HepG2 (cell line): ENCODE results near the gene CYTH1. TPM values are rescaled to one million over a fixed set of nuclear protein-coding genes. Genes with fewer than 3 reads are reported as not detected.

Experiments
- ATF7-NPFF ChIP-seq: sonication (generic); formaldehyde crosslinking; IDR thresholded peaks from 2 replicates; pipeline ENCODE4 v1.8.1; 2023; ENCODE audit warnings: mild to moderate bottlenecking, low read depth, missing genetic modification reagents, moderate library complexity
- SIN3B ChIP-seq: fragments of 150-350 bp; IDR thresholded peaks from 2 replicates; pipeline ENCODE4 v1.6.1; 2014; ENCODE audit warnings: low read length
- ZBTB33 ChIP-seq: sonication (generic); formaldehyde crosslinking; IDR thresholded peaks from 2 replicates; pipeline ENCODE4 v1.4.0; 2020; ENCODE audit warnings: missing genetic modification reagents
- ZNF136 ChIP-seq: sonication (generic); formaldehyde crosslinking; IDR thresholded peaks from 2 replicates; pipeline ENCODE4 v1.8.1; 2022; ENCODE audit warnings: low read depth, mild to moderate bottlenecking, moderate library complexity, missing genetic modification reagents
- ZNF224 ChIP-seq: sonication (generic); formaldehyde crosslinking; IDR thresholded peaks from 2 replicates; pipeline ENCODE4 v1.5.0; 2020; ENCODE audit warnings: mild to moderate bottlenecking, missing genetic modification reagents
- ZNF567 ChIP-seq: sonication (generic); formaldehyde crosslinking; IDR thresholded peaks from 2 replicates; pipeline ENCODE4 v1.8.1; 2023; ENCODE audit warnings: mild to moderate bottlenecking, missing genetic modification reagents, borderline replicate concordance
- ZNF672 ChIP-seq: sonication (generic); formaldehyde crosslinking; IDR thresholded peaks from 2 replicates; pipeline ENCODE4 v1.8.1; 2022; ENCODE audit warnings: missing genetic modification reagents
- ZNF749 ChIP-seq: sonication (generic); formaldehyde crosslinking; IDR thresholded peaks from 2 replicates; pipeline ENCODE4 v1.8.0; 2022; ENCODE audit warnings: mild to moderate bottlenecking, missing genetic modification reagents, moderate library complexity, borderline replicate concordance
- ZSCAN25 ChIP-seq: sonication (generic); formaldehyde crosslinking; IDR thresholded peaks from 2 replicates; pipeline ENCODE4 v1.8.0; 2022; ENCODE audit warnings: mild to moderate bottlenecking, missing genetic modification reagents
- polyA plus RNA-seq, 8 experiments: library from polyadenylated mRNA; depleted of rRNA in 3 of 8; stranded (reverse) in 7 of 8; unstranded in 1 of 8; fragments of >200 nt; fragmentation: Illumina TruSeq in 4 of 8; extraction: Trizol in 4 of 8; gene quantifications; 2 replicates each; pipeline versions ENCODE4 v1.2.1 to v1.2.3, GENCODE V29; 2011 to 2016; ENCODE audit warnings: low read depth in 4 of 8, missing spikeins in 1 of 8, mixed read lengths in 1 of 8; ENCODE audit not compliant: insufficient read depth in 1 of 8
- total RNA-seq, 5 experiments: library from RNA; depleted of rRNA; stranded (reverse); fragments of >200 nt; fragmentation: Illumina TruSeq; extraction: Trizol; gene quantifications; 2 replicates each; pipeline ENCODE4 v1.2.3, GENCODE V29; 2016; ENCODE audit warnings: low read depth in 1 of 5
- TF ChIP-seq, protein P1 (sequence below), 2 experiments: sonication (generic) in 1 of 2; formaldehyde crosslinking in 1 of 2; IDR thresholded peaks; 2 replicates each; pipeline versions ENCODE4 v1.6.1 to v1.9.0; 2014 to 2022; ENCODE audit warnings: antibody characterized with exemption in 1 of 2, borderline replicate concordance in 1 of 2, inconsistent platforms in 1 of 2, low read depth in 1 of 2, missing genetic modification reagents in 1 of 2
- TF ChIP-seq, protein P2 (sequence below): sonication (generic); formaldehyde crosslinking; IDR thresholded peaks from 2 replicates; pipeline ENCODE4 v1.4.0; 2020; ENCODE audit warnings: mild to moderate bottlenecking, missing genetic modification reagents

Gene CYTH1
- total and polyA plus RNA-seq, 2 of the 13 experiments (the other 11 are each of a cell fraction or from before 2014, with no cell fraction given), result 20.1 to 48.9 TPM

DNA sequence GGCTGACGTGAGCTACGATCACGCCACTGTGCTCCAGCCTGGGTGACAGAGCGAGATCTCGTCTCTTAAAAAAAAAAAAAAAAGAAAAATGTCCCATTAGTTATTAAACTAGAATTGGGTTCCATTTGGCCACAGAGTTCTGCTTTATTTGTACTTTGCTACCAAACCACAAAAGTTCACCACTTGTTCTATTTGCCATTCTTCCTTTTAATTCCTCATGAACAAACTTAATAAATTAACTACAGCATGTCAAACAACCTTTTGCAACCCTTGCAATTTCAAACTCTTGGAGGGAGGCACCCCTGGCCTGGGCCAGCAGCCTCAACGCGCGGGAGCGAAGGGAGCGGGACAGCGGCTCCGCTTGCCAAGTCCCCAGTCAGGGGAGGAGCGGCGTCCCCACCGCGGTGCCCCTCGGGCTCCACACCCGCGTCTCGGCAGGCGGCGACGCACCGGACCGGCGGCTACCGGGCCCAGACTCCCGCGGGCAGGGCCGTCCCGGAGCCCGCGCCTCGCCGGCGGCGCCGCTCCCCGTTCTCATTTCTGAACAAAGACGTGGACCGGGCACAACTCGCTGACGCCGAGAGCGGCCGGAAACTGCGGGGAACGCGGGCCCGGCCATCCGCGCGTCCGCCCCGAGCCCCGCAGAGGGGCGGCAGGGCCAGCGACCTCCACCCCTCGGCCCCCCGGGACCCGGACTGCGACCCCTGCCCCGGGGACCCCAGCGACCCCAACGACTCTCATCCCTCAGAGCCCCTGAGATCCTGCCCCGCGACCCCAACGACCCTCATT is 775 bp downstream of the CYTH1 start (continued):
- TF ChIP-seq ATF7-NPFF (CRISPR knock-in tag) (peak; percentile 62; the same call in 1 of the 2 replicates), ZBTB33 (CRISPR knock-in tag) (no peak), ZNF672 (CRISPR knock-in tag) (no peak), ZNF749 (no peak), ZNF136 (CRISPR knock-in tag) (no peak), ZNF567 (CRISPR knock-in tag) (no peak), ZSCAN25 (CRISPR knock-in tag) (no peak; the same call in 1 of the 2 replicates), SIN3B (no peak), ZNF224 (CRISPR knock-in tag) (no peak)
- TF ChIP-seq, protein P1, sequence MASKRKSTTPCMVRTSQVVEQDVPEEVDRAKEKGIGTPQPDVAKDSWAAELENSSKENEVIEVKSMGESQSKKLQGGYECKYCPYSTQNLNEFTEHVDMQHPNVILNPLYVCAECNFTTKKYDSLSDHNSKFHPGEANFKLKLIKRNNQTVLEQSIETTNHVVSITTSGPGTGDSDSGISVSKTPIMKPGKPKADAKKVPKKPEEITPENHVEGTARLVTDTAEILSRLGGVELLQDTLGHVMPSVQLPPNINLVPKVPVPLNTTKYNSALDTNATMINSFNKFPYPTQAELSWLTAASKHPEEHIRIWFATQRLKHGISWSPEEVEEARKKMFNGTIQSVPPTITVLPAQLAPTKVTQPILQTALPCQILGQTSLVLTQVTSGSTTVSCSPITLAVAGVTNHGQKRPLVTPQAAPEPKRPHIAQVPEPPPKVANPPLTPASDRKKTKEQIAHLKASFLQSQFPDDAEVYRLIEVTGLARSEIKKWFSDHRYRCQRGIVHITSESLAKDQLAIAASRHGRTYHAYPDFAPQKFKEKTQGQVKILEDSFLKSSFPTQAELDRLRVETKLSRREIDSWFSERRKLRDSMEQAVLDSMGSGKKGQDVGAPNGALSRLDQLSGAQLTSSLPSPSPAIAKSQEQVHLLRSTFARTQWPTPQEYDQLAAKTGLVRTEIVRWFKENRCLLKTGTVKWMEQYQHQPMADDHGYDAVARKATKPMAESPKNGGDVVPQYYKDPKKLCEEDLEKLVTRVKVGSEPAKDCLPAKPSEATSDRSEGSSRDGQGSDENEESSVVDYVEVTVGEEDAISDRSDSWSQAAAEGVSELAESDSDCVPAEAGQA (IDR thresholded peaks at IDR 0.05; ENCODE audit: low read depth), result no peak
- TF ChIP-seq, protein P1 (CRISPR knock-in tag; IDR thresholded peaks at IDR 0.05; ENCODE audit: borderline replicate concordance), result no peak
- TF ChIP-seq, protein P2, sequence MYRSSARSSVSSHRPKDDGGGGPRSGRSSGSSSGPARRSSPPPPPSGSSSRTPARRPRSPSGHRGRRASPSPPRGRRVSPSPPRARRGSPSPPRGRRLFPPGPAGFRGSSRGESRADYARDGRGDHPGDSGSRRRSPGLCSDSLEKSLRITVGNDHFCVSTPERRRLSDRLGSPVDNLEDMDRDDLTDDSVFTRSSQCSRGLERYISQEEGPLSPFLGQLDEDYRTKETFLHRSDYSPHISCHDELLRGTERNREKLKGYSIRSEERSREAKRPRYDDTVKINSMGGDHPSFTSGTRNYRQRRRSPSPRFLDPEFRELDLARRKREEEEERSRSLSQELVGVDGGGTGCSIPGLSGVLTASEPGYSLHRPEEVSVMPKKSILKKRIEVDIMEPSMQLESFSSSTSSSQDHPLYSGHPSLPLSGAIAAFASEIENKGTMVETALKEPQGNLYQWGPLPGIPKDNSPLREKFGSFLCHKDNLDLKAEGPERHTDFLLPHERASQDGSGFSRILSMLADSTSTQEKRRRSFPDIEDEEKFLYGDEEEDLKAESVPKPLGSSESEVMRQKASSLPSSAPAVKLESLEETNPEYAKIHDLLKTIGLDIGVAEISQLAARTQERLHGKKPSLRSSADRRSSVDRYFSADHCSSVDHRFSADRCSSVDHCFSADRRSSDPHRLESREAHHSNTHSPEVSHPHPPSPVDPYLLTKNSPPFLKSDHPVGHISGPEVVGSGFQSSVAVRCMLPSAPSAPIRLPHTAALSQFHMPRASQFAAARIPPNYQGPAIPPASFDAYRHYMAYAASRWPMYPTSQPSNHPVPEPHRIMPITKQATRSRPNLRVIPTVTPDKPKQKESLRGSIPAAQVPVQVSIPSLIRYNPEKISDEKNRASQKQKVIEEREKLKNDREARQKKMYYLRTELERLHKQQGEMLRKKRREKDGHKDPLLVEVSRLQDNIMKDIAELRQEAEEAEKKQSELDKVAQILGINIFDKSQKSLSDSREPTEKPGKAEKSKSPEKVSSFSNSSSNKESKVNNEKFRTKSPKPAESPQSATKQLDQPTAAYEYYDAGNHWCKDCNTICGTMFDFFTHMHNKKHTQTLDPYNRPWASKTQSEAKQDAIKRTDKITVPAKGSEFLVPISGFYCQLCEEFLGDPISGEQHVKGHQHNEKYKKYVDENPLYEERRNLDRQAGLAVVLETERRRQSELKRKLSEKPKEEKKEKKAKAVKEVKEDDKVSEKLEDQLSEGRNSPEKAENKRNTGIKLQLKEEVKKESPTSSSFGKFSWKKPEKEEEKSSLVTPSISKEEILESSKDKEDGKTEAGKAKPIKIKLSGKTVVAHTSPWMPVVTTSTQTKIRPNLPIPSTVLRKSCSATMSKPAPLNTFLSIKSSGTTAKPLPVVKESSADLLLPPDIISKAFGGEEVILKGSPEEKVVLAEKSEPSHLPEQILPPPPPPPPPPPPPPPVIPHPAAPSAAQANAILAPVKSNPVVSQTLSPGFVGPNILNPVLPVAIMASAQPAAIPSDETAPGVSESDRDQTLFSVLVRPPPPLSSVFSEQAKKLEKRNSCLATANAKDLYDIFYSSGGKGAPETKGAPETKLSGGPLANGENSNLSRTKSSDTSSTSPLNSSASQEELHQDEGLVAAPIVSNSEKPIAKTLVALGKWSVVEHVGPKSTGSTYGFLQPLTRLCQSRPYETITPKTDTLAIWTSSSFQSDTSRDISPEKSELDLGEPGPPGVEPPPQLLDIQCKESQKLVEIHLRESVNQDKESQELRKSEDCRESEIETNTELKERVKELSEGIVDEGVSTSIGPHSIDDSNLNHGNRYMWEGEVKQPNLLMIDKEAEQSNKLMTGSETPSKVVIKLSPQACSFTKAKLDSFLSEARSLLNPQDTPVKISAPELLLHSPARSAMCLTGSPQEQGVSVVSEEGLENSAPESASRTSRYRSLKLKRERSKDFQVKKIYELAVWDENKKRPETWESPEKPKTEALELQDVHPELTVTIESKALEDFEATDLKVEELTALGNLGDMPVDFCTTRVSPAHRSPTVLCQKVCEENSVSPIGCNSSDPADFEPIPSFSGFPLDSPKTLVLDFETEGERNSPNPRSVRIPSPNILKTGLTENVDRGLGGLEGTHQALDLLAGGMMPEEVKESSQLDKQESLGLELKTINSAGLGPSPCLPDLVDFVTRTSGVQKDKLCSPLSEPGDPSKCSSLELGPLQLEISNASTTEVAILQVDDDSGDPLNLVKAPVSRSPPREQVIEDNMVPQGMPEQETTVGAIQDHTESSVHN (CRISPR knock-in tag), result no peak
